ENCODE data around the gene NXPE4.

NXPE4 gene

GRCh38 chr11:114559425-114560310 lies 35.9 kb downstream of the NXPE4 start, which contains the start of gene NXPE1:
Gene NXPE1, minus strand, starts transcription at chr11:114559881. Its CDS starts 8,680 bp downstream, at chr11:114551201.
- no peak for DNase-seq (ENCODE audit: low read depth)
- no peak for TF ChIP-seq CTCF (IDR thresholded peaks at IDR 0.05; ENCODE audit: low read depth, low read length, missing control alignments)
- in situ Hi-C loops (cut with HindIII; ENCODE audit: low sequenced_read_pairs): no loop called here
- H3K4me3 ChIP-seq (ENCODE audit: low read depth, low read length): no peak within 1 kb of the TSS

- DNase-seq (ENCODE audit: low read depth): no peak
- in situ Hi-C loops (cut with HindIII; ENCODE audit: low sequenced_read_pairs): no loop called here
- H3K4me3 ChIP-seq (ENCODE audit: low read depth, low read length): no peak overlapping the region
- TF ChIP-seq CTCF (IDR thresholded peaks at IDR 0.05; ENCODE audit: low read depth, low read length, missing control alignments): no peak
These were observed 39.5 kb downstream of the NXPE4 start for GRCh38 chr11:114556135-114556534.

- TF ChIP-seq CTCF (IDR thresholded peaks at IDR 0.05; ENCODE audit: low read depth, low read length, missing control alignments): no peak
- in situ Hi-C loops (cut with HindIII; ENCODE audit: low sequenced_read_pairs): no loop called here
- DNase-seq (ENCODE audit: low read depth): no peak
- H3K4me3 ChIP-seq (ENCODE audit: low read depth, low read length): no peak overlapping the region
These were observed 41.9 kb downstream of the NXPE4 start for GRCh38 chr11:114553642-114554041.

- in situ Hi-C loops (cut with HindIII; ENCODE audit: low sequenced_read_pairs): no loop called here
These were observed 44.5 kb downstream of the NXPE4 start for GRCh38 chr11:114551060-114551459.

GRCh38 chr11:114525682-114526081 lies 69.9 kb downstream of the NXPE4 start:
- in situ Hi-C loops (cut with HindIII; ENCODE audit: low sequenced_read_pairs): no loop called here
- TF ChIP-seq CTCF (IDR thresholded peaks at IDR 0.05; ENCODE audit: low read depth, low read length, missing control alignments): no peak
- no peak overlapping the region for H3K4me3 ChIP-seq (ENCODE audit: low read depth, low read length)
- no peak for DNase-seq (ENCODE audit: low read depth)

More at GRCh38 chr11:114551060-114551459, 44.5 kb downstream of the NXPE4 start:
- DNase-seq (ENCODE audit: low read depth): no peak
- H3K4me3 ChIP-seq (ENCODE audit: low read depth, low read length): no peak overlapping the region
- TF ChIP-seq CTCF (IDR thresholded peaks at IDR 0.05; ENCODE audit: low read depth, low read length, missing control alignments): no peak

- no peak for DNase-seq (ENCODE audit: low read depth)
- TF ChIP-seq CTCF (IDR thresholded peaks at IDR 0.05; ENCODE audit: low read depth, low read length, missing control alignments): no peak
- in situ Hi-C loops (cut with HindIII; ENCODE audit: low sequenced_read_pairs): no loop called here
- H3K4me3 ChIP-seq (ENCODE audit: low read depth, low read length): no peak overlapping the region
These were observed 71.5 kb downstream of the NXPE4 start for GRCh38 chr11:114524122-114524521.

Measured in astrocyte of the cerebellum (primary cell).